ENCODE results near the gene OXA1L. TPM values are rescaled to one million over a fixed set of nuclear protein-coding genes. Genes with fewer than 3 reads are reported as not detected.

The OXA1L gene
- total and polyA plus RNA-seq, 2 of the 13 experiments (the other 11 are each of a cell fraction or from before 2014, with no cell fraction given): 230 to 589 TPM

DNA sequence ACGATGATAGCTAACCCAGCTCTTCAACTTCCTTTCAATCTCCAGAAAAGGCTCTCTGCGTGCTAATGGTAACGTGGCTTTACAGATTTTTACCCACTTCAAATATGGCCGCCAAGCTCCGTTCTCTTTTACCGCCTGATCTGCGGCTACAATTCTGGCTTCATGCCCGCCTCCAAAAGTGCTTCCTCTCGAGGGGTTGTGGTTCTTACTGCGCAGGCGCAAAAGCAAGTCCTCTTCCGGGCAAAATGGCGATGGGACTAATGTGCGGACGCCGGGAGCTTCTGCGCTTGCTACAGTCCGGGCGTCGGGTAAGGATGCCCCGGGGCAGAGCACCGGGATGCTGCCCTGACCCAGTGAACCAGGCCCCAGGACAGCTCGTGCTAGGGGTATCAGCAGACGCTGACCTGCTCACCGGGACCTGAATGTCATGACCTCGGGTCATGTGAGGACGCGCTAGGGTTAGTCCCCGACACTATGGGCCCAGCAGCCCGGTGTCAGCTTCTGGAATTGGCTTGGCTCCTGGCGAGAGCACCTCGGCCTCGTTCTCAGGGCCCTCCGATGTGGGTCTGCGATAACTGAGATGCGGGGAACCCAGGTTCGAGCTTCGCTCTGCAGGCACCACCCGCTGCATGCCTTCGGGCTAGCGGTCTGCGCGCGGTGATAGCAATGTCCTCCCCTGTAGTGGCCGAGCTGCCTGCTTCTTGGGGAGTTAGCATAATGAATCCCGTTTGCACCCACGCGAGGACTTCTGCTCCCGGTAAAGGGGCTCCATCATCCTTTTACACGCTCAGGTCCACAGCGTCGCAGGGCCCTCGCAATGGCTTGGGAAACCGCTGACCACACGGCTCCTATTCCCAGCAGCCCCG, at the start of gene OXA1L (continued):
- TF ChIP-seq, protein P1, sequence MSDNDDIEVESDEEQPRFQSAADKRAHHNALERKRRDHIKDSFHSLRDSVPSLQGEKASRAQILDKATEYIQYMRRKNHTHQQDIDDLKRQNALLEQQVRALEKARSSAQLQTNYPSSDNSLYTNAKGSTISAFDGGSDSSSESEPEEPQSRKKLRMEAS (IDR thresholded peaks at IDR 0.05): peak; percentile 95
- peak; percentile 92; the same call in 1 of the 2 replicates for TF ChIP-seq ZNF101 (CRISPR knock-in tag; IDR thresholded peaks at IDR 0.05; ENCODE audit: borderline replicate concordance, low read depth)
- peak; percentile 91 for TF ChIP-seq ZNF572 (CRISPR knock-in tag; IDR thresholded peaks at IDR 0.05)
- peak; percentile 65 for TF ChIP-seq NCOA2 (CRISPR knock-in tag; IDR thresholded peaks at IDR 0.05)
- TF ChIP-seq ZFP1 (CRISPR knock-in tag; IDR thresholded peaks at IDR 0.05): peak; percentile 85; the same call in 1 of the 2 replicates
- TF ChIP-seq, protein P2, sequence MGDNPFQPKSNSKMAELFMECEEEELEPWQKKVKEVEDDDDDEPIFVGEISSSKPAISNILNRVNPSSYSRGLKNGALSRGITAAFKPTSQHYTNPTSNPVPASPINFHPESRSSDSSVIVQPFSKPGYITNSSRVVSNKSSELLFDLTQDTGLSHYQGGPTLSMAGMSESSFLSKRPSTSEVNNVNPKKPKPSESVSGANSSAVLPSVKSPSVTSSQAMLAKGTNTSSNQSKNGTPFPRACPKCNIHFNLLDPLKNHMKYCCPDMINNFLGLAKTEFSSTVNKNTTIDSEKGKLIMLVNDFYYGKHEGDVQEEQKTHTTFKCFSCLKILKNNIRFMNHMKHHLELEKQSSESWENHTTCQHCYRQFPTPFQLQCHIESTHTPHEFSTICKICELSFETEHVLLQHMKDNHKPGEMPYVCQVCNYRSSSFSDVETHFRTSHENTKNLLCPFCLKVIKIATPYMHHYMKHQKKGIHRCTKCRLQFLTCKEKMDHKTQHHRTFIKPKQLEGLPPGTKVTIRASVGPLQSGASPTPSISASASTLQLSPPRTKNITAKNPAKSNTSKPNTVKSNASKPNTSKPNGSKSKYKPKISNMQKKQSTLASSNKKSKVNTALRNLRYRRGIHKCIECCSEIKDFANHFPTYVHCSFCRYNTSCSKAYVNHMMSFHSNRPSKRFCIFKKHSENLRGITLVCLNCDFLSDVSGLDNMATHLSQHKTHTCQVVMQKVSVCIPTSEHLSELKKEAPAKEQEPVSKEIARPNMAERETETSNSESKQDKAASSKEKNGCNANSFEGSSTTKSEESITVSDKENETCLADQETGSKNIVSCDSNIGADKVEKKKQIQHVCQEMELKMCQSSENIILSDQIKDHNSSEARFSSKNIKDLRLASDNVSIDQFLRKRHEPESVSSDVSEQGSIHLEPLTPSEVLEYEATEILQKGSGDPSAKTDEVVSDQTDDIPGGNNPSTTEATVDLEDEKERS (CRISPR knock-in tag; IDR thresholded peaks at IDR 0.05): peak; percentile 99
- TF ChIP-seq, protein P3, sequence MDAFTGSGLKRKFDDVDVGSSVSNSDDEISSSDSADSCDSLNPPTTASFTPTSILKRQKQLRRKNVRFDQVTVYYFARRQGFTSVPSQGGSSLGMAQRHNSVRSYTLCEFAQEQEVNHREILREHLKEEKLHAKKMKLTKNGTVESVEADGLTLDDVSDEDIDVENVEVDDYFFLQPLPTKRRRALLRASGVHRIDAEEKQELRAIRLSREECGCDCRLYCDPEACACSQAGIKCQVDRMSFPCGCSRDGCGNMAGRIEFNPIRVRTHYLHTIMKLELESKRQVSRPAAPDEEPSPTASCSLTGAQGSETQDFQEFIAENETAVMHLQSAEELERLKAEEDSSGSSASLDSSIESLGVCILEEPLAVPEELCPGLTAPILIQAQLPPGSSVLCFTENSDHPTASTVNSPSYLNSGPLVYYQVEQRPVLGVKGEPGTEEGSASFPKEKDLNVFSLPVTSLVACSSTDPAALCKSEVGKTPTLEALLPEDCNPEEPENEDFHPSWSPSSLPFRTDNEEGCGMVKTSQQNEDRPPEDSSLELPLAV (CRISPR knock-in tag; conservative IDR thresholded peaks at IDR 0.05; ENCODE audit: low read depth): no peak
- TF ChIP-seq, protein P4, sequence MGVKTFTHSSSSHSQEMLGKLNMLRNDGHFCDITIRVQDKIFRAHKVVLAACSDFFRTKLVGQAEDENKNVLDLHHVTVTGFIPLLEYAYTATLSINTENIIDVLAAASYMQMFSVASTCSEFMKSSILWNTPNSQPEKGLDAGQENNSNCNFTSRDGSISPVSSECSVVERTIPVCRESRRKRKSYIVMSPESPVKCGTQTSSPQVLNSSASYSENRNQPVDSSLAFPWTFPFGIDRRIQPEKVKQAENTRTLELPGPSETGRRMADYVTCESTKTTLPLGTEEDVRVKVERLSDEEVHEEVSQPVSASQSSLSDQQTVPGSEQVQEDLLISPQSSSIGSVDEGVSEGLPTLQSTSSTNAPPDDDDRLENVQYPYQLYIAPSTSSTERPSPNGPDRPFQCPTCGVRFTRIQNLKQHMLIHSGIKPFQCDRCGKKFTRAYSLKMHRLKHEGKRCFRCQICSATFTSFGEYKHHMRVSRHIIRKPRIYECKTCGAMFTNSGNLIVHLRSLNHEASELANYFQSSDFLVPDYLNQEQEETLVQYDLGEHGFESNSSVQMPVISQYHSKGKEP (CRISPR knock-in tag; IDR thresholded peaks at IDR 0.05): peak; percentile 77; the same call in 1 of the 2 replicates
- TF ChIP-seq ATRX (CRISPR knock-in tag; IDR thresholded peaks at IDR 0.05; ENCODE audit: borderline replicate concordance): peak; percentile 43; the same call in 1 of the 2 replicates
- TF ChIP-seq, protein P5, sequence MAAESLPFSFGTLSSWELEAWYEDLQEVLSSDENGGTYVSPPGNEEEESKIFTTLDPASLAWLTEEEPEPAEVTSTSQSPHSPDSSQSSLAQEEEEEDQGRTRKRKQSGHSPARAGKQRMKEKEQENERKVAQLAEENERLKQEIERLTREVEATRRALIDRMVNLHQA (CRISPR knock-in tag; IDR thresholded peaks at IDR 0.05): 0 out of 2 replicates have a peak, but pooled peaks have one; percentile 49
- no peak; the same call in none of the 2 replicates for TF ChIP-seq ATAD3A (CRISPR knock-in tag; IDR thresholded peaks at IDR 0.05)
- TF ChIP-seq ZNF383 (CRISPR knock-in tag; IDR thresholded peaks at IDR 0.05; ENCODE audit: borderline replicate concordance): peak; percentile 100
- TF ChIP-seq TBX3 (IDR thresholded peaks at IDR 0.05; ENCODE audit: borderline replicate concordance): peak; percentile 8; the same call in 1 of the 2 replicates
- TF ChIP-seq BORCS8-MEF2B (CRISPR knock-in tag; IDR thresholded peaks at IDR 0.05): peak; percentile 94
- TF ChIP-seq SMARCC2 (IDR thresholded peaks at IDR 0.05): no peak
- peak; percentile 94; the same call in 1 of the 2 replicates for TF ChIP-seq ZNF33B (CRISPR knock-in tag; IDR thresholded peaks at IDR 0.05)
- peak; percentile 83; the same call in 1 of the 2 replicates for TF ChIP-seq DNMT1 (CRISPR knock-in tag; IDR thresholded peaks at IDR 0.05)
- TF ChIP-seq, protein P6, sequence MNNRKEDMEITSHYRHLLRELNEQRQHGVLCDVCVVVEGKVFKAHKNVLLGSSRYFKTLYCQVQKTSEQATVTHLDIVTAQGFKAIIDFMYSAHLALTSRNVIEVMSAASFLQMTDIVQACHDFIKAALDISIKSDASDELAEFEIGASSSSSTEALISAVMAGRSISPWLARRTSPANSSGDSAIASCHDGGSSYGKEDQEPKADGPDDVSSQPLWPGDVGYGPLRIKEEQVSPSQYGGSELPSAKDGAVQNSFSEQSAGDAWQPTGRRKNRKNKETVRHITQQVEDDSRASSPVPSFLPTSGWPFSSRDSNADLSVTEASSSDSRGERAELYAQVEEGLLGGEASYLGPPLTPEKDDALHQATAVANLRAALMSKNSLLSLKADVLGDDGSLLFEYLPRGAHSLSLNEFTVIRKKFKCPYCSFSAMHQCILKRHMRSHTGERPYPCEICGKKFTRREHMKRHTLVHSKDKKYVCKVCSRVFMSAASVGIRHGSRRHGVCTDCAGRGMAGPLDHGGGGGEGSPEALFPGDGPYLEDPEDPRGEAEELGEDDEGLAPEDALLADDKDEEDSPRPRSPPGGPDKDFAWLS (CRISPR knock-in tag; IDR thresholded peaks at IDR 0.05; ENCODE audit: borderline replicate concordance): peak; percentile 90
- peak; percentile 37 for TF ChIP-seq HMG20B (CRISPR knock-in tag; conservative IDR thresholded peaks at IDR 0.05)

Measured in HepG2 (cell line).